SJSA1 (cell line): Measurements from ENCODE around the gene FAM78A. TPM values are rescaled to one million over a fixed set of nuclear protein-coding genes. Genes with fewer than 3 reads are reported as not detected.

ENCODE experiments used
- DNase-seq, 2 experiments: peaks; one replicate each; pipeline ENCODE4 v3.0.0-alpha.2; 2015 to 2020; ENCODE audit warnings: low spot score in 2 of 2, low read depth in 1 of 2
- H3K27ac ChIP-seq: fragments of 250-450 bp; sonication (Bioruptor Pico); 2 replicates; pipeline ENCODE4 v1.5.1; 2020; ENCODE audit warnings: mild to moderate bottlenecking, moderate library complexity
- H3K27me3 ChIP-seq: fragments of 250-450 bp; sonication (Bioruptor Pico); replicated peaks from 2 replicates; pipeline ENCODE4 v1.5.1; 2020; ENCODE audit warnings: mild to moderate bottlenecking, moderate library complexity
- H3K36me3 ChIP-seq: fragments of 250-450 bp; sonication (Bioruptor Pico); 2 replicates; pipeline ENCODE4 v1.5.1; 2020; ENCODE audit warnings: mild to moderate bottlenecking
- H3K4me1 ChIP-seq: fragments of 250-450 bp; sonication (Bioruptor Pico); replicated peaks from 2 replicates; pipeline ENCODE4 v1.6.1; 2021; ENCODE audit warnings: mild to moderate bottlenecking
- H3K4me3 ChIP-seq: fragments of 250-450 bp; sonication (Bioruptor Pico); 2 replicates; pipeline ENCODE4 v1.5.1; 2020; ENCODE audit warnings: mild to moderate bottlenecking
- H3K9me3 ChIP-seq: fragments of 250-450 bp; sonication (Bioruptor Pico); replicated peaks from 2 replicates; pipeline ENCODE4 v1.5.1; 2020; ENCODE audit warnings: mild to moderate bottlenecking
- total RNA-seq: library from RNA; depleted of rRNA; stranded (reverse); fragments of >200 nt; shearing (Covaris generic); gene quantifications from 2 replicates; pipeline ENCODE4 v1.2.3, GENCODE V29; 2014

Gene FAM78A
- total RNA-seq, 1 experiment from 2014 or later, result 0.03 TPM

DNA sequence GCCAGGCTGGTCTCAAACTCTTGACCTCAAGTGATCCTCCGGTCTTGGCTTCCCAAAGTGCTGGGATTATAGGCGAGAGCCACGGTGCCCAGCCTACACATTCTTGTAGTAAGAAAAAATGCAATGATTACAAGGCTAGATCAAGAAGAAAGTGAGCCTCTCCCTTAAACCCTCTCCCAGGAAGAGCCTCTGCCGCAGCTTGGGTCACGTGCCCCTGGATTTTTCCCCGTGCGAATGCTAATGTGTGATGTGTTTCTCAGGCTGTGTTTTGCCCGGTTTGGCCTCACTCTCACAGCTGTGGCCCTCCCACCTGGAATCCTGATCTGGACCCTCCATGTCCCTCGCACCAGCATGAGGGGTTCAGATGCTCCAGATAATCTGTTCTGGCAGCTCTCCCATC is 20.1 kb upstream of the FAM78A start:
- no peaks in the 10 kb centered on the region for H3K4me1 ChIP-seq
- no peaks in the 10 kb centered on the region for H3K9me3 ChIP-seq
- no peaks in the 10 kb centered on the region for H3K36me3 ChIP-seq
- no peak for DNase-seq
- H3K4me3 ChIP-seq, result no peak overlapping the region
- no peak overlapping the region for H3K27ac ChIP-seq
- H3K27me3 ChIP-seq, result no peaks in the 10 kb centered on the region

DNA sequence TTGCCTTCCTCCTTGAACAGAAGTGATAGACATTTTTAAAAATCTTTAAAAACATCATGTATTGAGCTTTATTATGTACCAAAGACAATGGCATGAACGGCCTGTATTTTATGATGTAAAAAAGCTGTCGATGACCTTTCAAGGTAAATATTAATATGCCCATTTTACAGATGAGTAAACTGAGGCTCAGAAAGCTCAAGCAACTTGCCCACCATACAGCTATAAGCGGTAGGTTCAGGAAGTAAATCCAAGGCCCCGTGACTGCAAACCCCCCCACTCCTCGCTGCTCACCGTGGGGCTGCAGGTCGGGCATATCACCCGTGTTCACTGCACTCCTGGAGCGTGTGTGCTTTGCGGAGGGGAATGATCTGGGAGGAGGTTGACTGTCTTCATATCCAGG is 16.6 kb upstream of the FAM78A start:
- Histone ChIP-seq H3K4me1 (no peaks in the 10 kb centered on the region), H3K36me3 (no peaks in the 10 kb centered on the region)

DNA sequence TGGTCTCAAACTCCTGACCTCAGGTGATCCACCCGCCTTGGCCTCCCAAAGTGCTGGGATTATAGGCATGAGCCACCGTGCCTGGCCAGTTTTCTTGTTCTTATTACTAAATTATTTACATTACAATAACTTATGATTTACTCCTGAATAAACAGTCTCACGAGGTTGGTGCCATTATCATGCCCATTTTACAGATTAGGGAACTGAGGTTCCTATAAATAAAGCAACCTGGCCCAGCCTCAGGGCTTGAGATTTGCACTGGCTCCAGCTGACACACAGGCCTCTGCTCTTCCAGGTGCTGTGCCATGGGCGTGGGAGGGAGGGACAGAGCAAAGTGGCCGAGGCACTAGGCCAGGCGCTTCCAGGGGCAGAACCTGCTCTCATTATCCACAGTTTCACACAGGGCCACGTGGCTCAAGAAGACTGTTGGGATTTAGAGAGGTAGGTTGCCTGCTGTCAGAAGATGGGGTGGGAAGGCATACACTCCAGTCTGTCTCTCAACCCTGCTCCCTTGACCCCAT is 15.5 kb upstream of the FAM78A start:
- Histone ChIP-seq H3K4me1 (no peaks in the 10 kb centered on the region), H3K27me3 (no peaks in the 10 kb centered on the region), H3K9me3 (no peaks in the 10 kb centered on the region), H3K4me3 (no peak overlapping the region), H3K27ac (no peak overlapping the region), H3K36me3 (no peaks in the 10 kb centered on the region)
- DNase-seq, result no peak

More for the DNA sequence above, 16.6 kb upstream of the FAM78A start:
- no peak overlapping the region for H3K27ac ChIP-seq
- no peaks in the 10 kb centered on the region for H3K27me3 ChIP-seq
- no peak overlapping the region for H3K4me3 ChIP-seq
- DNase-seq, result no peak
- no peaks in the 10 kb centered on the region for H3K9me3 ChIP-seq

DNA sequence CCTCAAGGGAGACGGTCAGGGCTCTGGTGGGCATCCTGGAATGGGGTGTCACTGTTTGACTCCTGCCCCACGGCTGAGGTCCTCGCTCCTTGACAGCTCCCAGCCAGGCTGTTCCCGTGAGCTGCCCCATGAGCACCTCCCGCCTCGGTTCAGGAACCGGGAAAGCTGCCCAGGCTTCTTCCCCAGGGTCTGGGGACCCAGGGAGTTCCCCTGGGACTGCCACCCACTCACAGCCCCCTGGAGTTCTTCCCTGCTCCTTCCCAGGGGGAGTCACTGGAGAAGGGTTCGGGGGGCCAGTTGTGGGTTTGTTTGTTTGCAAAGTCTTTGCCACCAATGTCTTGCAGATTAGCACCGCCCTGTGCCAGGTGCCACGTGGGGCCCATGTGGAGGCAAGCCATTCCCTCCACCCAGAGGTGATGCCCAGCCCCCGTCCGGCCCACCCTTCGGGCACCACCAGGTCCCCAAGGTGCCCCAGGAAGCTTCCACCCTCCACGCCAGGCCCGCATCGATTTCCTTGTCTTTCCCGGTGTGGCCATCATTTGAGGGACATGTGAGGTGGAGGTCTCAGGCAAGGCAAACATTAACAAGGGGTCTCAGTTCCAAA is 14.6 kb upstream of the FAM78A start:
- no peaks in the 10 kb centered on the region for H3K36me3 ChIP-seq
- DNase-seq, result no peak
- no peak overlapping the region for H3K27ac ChIP-seq
- no peaks in the 10 kb centered on the region for H3K4me1 ChIP-seq
- no peak overlapping the region for H3K4me3 ChIP-seq
- H3K27me3 ChIP-seq, result no peaks in the 10 kb centered on the region
- H3K9me3 ChIP-seq, result no peaks in the 10 kb centered on the region

DNA sequence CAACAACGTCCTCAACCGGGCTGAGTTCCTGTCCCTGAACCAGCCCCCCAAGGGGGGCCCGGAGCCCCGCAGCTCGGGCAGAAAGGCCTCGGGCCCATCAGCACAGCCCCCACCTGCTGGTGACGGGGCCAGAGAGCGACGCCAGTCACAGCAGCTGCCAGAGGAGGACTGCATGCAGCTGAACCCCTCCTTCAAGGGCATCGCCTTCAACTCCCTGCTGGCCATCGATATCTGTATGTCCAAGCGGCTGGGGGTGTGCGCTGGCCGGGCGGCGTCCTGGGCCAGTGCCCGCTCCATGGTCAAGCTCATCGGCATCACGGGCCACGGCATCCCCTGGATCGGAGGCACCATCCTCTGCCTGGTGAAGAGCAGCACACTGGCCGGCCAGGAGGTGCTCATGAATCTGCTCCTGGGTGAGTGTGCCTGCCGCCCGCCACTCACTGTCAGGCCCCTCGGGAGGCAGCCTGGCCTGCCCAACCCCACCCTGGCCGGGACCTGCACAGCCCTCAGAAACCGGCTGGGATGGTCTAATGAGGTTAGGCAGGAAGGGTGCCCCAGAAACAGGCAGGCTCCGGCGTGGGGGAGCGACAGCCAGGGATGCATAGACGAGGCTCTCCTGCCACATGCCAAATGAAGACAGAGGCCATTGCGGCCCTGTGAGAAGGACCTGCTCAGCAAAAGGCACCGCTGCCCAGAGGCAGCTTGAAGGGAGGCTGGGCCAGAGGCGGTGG is 13.9 kb upstream of the FAM78A start:
- H3K27me3 ChIP-seq, result no peaks in the 10 kb centered on the region
- DNase-seq, result no peak
- no peaks in the 10 kb centered on the region for H3K36me3 ChIP-seq
- H3K27ac ChIP-seq, result no peak overlapping the region
- H3K9me3 ChIP-seq, result no peaks in the 10 kb centered on the region
- no peak overlapping the region for H3K4me3 ChIP-seq
- H3K4me1 ChIP-seq, result no peaks in the 10 kb centered on the region

DNA sequence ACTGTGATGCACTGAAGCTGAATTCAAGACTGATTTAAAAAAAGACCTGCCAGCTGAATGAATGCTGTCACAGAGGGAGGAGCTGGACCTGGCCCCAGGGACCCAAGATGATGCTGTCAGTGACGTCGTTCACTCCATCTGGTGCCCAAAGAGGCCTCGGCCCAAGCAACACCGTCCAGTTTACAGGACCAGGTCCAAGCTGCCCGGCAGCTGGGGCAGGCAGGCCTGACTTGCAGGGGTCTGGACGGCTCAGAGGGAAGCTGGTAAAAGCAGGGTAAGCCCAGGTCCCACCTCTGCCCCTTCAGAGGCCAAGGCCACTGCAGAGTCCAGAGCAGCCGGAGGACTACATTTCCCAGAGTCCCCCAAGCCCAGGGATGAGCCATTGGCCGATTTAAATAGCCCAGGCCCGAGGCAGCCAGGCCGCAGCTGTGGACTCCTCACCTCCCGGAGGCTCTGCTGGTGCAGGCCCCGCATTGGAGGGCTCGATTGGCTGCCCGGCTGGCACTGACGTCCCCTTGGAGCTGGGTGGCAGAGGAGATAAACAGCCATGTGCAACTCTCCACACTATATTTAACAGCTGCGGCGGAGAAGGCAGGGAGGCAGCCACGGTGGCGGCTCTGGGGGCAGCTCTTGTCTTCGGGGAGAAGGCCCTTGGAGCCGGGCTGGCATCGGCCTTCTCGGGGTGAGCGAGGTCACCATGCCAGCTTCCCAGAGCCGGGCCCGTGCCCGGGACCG is 13.2 kb upstream of the FAM78A start, which contains the start of gene PLPP7:
Gene PLPP7 (plus strand): TSS at position 423 of the 735 bp plus-strand sequence. CDS start 275 bp downstream, at position 698.
- Histone ChIP-seq H3K4me3 (no peak within 1 kb of the TSS), H3K36me3 (no peaks in the 10 kb centered on the region), H3K27ac (no peak within 1 kb of the TSS), H3K9me3 (no peaks in the 10 kb centered on the region), H3K4me1 (no peaks in the 10 kb centered on the region), H3K27me3 (no peaks in the 10 kb centered on the region)
- no peak for DNase-seq

DNA sequence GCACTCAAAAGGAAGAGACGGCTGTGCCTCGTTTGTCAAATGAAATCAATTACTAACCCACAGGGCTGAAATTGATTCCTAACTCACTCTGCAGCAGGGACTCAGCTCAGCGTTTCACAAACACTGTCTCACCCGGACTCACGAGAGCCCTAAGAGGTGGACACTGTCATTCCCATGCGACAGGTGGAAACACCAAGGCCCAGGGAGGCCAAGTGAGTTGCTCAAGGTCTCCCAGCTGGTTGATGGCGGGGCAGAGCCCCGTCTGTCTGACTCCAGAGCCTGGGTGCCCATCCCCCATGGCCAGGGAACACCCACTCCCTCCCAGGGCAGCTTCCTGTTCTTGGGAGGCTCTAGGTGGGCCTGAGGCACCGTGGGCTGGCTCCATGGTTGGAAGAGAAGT is 11.9 kb upstream of the FAM78A start:
- no peak for DNase-seq
- Histone ChIP-seq H3K36me3 (no peaks in the 10 kb centered on the region), H3K27me3 (peaks cover 1% of the 10 kb centered on the region; the same call in 1 of the 2 replicates), H3K4me1 (no peaks in the 10 kb centered on the region), H3K27ac (no peak overlapping the region), H3K9me3 (no peaks in the 10 kb centered on the region), H3K4me3 (no peak overlapping the region)

DNA sequence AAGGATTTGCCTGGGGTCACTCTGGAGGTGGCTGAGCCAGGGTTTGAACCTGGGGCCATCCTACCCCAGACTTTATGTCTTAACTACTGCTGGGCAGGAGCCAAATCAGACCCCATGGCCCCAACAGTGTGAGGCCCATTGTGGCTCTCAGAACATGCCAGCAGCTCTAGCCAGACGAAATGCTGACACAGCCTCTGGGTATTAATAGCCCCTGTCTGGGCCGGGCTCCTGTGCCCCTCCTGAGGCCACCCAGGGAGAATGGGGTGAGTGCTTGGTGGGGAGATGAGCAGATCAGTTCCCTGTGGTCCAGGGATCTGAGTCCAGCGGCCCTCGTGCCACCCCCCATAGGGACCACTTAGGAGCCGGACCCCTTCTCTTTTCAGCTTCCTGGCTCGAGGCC is 11.0 kb upstream of the FAM78A start:
- H3K27ac ChIP-seq, result no peak overlapping the region
- peaks cover 10% of the 10 kb centered on the region for H3K27me3 ChIP-seq
- H3K4me3 ChIP-seq, result no peak overlapping the region
- H3K36me3 ChIP-seq, result no peaks in the 10 kb centered on the region
- no peaks in the 10 kb centered on the region for H3K4me1 ChIP-seq
- no peaks in the 10 kb centered on the region for H3K9me3 ChIP-seq
- no peak for DNase-seq

DNA sequence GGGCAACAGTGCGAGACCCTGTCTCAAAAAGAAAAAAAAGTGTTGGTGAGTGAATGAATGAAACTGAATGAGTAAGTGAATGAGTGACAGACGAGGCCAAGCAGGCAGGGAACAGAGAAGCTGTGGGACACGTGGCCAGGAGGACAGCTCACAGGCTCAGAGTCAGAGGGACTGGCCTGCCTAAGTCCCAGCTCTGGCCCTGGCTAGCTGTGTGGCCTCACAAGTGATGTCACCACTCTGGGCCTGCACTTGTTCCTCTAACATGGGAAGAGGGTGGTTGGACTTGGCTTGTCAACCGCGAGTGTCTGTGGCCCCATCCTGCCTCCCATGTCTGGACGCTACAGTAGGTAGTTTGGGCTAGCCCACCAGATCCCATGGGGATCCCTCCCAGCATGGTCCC is 8.5 kb upstream of the FAM78A start:
- H3K4me1 ChIP-seq, result no peaks in the 10 kb centered on the region
- H3K9me3 ChIP-seq, result no peaks in the 10 kb centered on the region
- H3K4me3 ChIP-seq, result no peak overlapping the region
- no peaks in the 10 kb centered on the region for H3K36me3 ChIP-seq
- peaks cover 29% of the 10 kb centered on the region for H3K27me3 ChIP-seq
- no peak for DNase-seq
- no peak overlapping the region for H3K27ac ChIP-seq

DNA sequence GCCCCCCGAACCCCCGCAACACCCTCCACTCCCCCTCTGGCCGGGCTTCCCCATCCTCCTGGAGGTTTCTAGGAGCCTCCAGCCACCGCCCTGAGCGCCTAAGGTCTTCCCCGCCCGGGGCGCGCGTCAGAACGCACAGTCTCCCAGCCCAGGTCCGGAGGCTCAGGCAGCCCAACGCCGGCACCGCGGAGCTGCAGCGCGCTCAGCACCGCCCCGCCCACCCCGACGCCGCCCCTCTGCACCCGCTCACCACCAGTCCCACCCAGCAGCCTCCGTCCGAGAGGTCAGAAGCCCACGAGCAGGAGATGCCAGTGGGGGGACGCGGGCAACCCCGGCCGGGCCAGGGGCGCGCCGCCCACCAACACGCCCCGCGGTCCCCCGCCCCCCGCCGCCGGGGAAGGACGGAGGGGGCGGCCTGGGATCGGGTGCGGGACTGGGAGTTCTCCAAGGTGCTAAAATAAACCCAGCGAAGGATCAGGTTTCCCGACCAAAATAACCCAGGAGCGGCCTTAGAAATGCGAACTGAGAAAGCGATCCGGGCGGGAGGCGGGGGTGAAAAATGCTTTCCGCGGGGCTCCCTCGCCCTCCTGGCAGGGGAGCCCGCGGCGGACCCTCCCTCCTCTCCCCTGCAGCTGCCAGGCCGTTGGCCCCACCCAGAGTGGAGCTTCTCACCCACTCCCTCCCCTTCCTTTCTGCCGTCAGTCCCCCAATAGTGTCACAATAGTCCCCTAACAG is 6.5 kb upstream of the FAM78A start:
- DNase-seq, result no peak
- Histone ChIP-seq H3K36me3 (no peaks in the 10 kb centered on the region), H3K4me1 (no peaks in the 10 kb centered on the region), H3K4me3 (no peak overlapping the region), H3K27me3 (peaks cover 38% of the 10 kb centered on the region), H3K27ac (no peak overlapping the region), H3K9me3 (no peaks in the 10 kb centered on the region)

DNA sequence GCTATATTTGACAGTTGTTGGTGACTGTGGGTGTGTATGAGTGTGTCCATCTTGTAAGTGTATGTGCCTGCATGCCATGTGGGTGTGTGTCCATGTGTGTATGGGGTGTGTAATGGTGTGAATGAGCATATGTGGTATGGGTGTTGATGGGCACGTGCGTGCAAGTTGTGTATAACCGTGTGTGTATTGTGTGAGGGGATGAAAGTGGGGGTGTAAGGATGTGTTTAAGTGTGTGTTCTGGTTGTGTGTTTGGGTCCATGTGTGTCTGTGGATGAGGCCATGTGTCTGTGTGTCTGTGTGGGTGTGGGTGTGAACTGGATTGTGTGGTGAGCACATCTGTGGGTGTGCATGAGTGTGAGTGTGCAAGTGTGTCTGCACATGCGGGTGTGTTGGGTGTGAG is 5.9 kb upstream of the FAM78A start:
- no peaks in the 10 kb centered on the region for H3K9me3 ChIP-seq
- no peaks in the 10 kb centered on the region for H3K36me3 ChIP-seq
- no peak overlapping the region for H3K4me3 ChIP-seq
- H3K27me3 ChIP-seq, result peaks cover 42% of the 10 kb centered on the region
- no peak for DNase-seq
- H3K27ac ChIP-seq, result no peak overlapping the region
- peaks cover 3% of the 10 kb centered on the region for H3K4me1 ChIP-seq

DNA sequence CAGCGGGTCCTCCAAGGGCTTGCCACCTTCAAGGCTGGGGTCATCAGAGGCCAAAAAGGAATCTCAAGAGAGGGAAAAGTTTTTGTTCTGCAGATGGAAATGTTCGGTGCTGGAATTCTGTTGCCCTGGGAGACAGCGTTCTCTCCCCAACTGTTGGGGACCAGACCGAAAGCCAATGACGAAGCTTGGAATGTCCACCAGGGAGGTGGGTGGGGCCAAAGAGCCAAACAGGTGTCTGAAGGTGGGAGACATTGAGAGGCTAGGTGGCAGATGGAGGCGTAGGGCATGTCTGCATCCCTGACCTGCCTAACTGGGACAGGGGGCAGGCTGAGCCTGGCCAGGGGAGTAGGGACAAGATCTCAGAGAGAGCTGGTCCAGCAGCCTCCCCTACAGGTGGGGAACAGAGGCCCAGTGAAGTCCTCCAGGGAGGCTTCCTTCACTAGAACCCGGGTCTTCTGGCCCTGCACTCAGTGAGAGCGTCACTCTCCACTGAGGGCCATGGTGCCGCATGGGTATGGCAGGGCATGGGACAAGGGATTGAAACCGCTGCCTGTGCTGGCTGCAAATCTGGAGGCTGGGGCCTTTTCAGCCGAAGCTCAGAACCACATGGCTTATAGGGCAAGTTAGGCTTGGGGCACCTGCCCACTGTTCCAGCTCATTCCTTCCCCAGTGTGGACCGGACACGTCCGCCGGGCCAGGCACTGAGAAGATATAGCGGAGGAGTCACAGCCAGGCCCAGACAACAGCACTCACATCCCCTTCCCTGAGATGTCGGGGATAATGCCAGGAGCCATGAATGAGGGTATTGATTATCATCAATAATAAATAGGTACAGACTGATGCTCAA is 5.0 kb upstream of the FAM78A start:
- no peaks in the 10 kb centered on the region for H3K36me3 ChIP-seq
- no peak for DNase-seq
- no peak overlapping the region for H3K4me3 ChIP-seq
- peaks cover 49% of the 10 kb centered on the region for H3K27me3 ChIP-seq
- H3K4me1 ChIP-seq, result peaks cover 11% of the 10 kb centered on the region
- H3K9me3 ChIP-seq, result no peaks in the 10 kb centered on the region
- no peak overlapping the region for H3K27ac ChIP-seq

DNA sequence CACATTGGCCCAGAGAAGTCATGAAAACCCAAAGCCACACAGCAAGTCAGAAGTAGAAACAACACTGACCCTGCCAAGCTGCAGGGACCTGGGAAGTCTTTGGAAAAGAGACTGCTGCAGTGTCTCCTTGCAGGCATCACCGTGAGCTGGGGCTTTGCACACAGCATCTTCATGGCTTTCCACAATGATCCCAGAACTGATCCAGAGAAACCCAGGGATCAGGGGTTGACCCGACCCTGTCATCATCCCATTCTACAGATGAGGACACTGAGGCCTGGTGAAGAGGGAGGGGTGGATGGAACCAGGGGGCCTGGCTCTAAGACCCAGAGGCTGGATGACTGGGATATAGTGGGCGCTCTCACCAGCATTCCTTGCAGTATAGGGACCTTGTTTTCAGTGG is 4.3 kb upstream of the FAM78A start:
- H3K36me3 ChIP-seq, result no peaks in the 10 kb centered on the region
- H3K27ac ChIP-seq, result no peak overlapping the region
- no peaks in the 10 kb centered on the region for H3K9me3 ChIP-seq
- no peak for DNase-seq
- H3K4me1 ChIP-seq, result peaks cover 11% of the 10 kb centered on the region
- peaks cover 55% of the 10 kb centered on the region for H3K27me3 ChIP-seq
- no peak overlapping the region for H3K4me3 ChIP-seq
